ENCODE results near the gene BOLA1. TPM values are rescaled to one million over a fixed set of nuclear protein-coding genes. Genes with fewer than 3 reads are reported as not detected.

BOLA1 gene
- total RNA-seq, 1 experiment from 2014 or later = 15.3 TPM

GRCh38 chr1:149916193-149916897 is 17.0 kb downstream of the BOLA1 start (continued):
- TF ChIP-seq ZNF532 (CRISPR knock-in tag; IDR thresholded peaks at IDR 0.05; ENCODE audit: borderline replicate concordance) (no peak), ZNF416 (CRISPR knock-in tag; IDR thresholded peaks at IDR 0.05) (no peak), ZNF425 (CRISPR knock-in tag; conservative IDR thresholded peaks at IDR 0.05) (no peak), ZNF121 (CRISPR knock-in tag; IDR thresholded peaks at IDR 0.05) (no peak), NFATC4 (CRISPR knock-in tag; IDR thresholded peaks at IDR 0.05) (no peak), SP1 (CRISPR knock-in tag; conservative IDR thresholded peaks at IDR 0.05) (no peak), ZMAT4 (CRISPR knock-in tag; IDR thresholded peaks at IDR 0.05) (no peak), PRRX2 (CRISPR knock-in tag; IDR thresholded peaks at IDR 0.05) (no peak), CTCF (IDR thresholded peaks at IDR 0.05) (no peak)

- ATAC-seq = no peak
- ChIA-PET POLR2A (interaction anchor here (1.8 kb wide), 1 partner anchor 29 kb away, joined by 16 read pairs; a partner anchor contains a TSS), CTCF (no interaction called here)
These were observed 17.5 kb downstream of the BOLA1 start for GRCh38 chr1:149916898-149917252.

GRCh38 chr1:149917571-149918144 is 18.3 kb downstream of the BOLA1 start, which contains the start of gene SV2A:
TSS of gene SV2A (minus strand) at chr1:149917844. CDS start at chr1:149913840, 4,004 bp downstream.
- Mint-ChIP-seq H3K27ac (no peak within 1 kb of the TSS), H3K9me3 (no peaks in the 10 kb centered on the region), H3K27me3 (ENCODE audit: low read depth) (no peaks in the 10 kb centered on the region), H3K36me3 (peaks cover 8% of the 10 kb centered on the region), H3K4me3 (peak within 1 kb of the TSS; percentile 91), H3K4me1 (peaks cover 23% of the 10 kb centered on the region)
- ATAC-seq (peak; percentile 86), DNase-seq (ENCODE audit: low spot score) (peak; percentile 72)
- POLR2A ChIA-PET = interaction anchor here (1.9 kb wide), 1 partner anchor 30 kb away, joined by 4 read pairs; a partner anchor contains a TSS
- CTCF ChIA-PET = no interaction called here
- TF ChIP-seq GABPB1 (CRISPR knock-in tag; IDR thresholded peaks at IDR 0.05) = peak; percentile 46
- peak; percentile 57 for TF ChIP-seq SP1 (CRISPR knock-in tag; conservative IDR thresholded peaks at IDR 0.05)
- TF ChIP-seq USF2 (CRISPR knock-in tag; IDR thresholded peaks at IDR 0.05) = 0 out of 2 replicates have a peak, but pooled peaks have one; percentile 10
- TF ChIP-seq ZSCAN18 (CRISPR knock-in tag; IDR thresholded peaks at IDR 0.05) = no peak
- no peak for TF ChIP-seq PRDM15 (CRISPR knock-in tag; IDR thresholded peaks at IDR 0.05)

More at GRCh38 chr1:149916898-149917252, 17.5 kb downstream of the BOLA1 start:
- peaks cover 4% of the 10 kb centered on the region for H3K36me3 Mint-ChIP-seq
- H3K4me3 Mint-ChIP-seq = peak overlapping the region; percentile 91
- peaks cover 23% of the 10 kb centered on the region for H3K4me1 Mint-ChIP-seq
- TF ChIP-seq MXD4 (CRISPR knock-in tag; IDR thresholded peaks at IDR 0.05; ENCODE audit: borderline replicate concordance) (no peak), ZNF263 (CRISPR knock-in tag; IDR thresholded peaks at IDR 0.05; ENCODE audit: low read depth) (no peak), IRF1 (CRISPR knock-in tag; IDR thresholded peaks at IDR 0.05) (no peak), CREM (CRISPR knock-in tag; IDR thresholded peaks at IDR 0.05) (no peak)
- DNase-seq (ENCODE audit: low spot score) = no peak
- H3K27ac Mint-ChIP-seq = no peak overlapping the region
- no peaks in the 10 kb centered on the region for H3K27me3 Mint-ChIP-seq (ENCODE audit: low read depth)
- H3K9me3 Mint-ChIP-seq = no peaks in the 10 kb centered on the region
